HG03135 (cell line): ENCODE results near the gene HCK.
"Not testable (repeated sequence)": the region's sequence is repeated elsewhere in the genome, so short reads cannot be mapped to it uniquely, and the experiment has no call there.

Experiments used
- ATAC-seq: cut with Tn5 transposase; IDR thresholded peaks from one replicate; pipeline ENCODE4 v1.9.1; 2021; ENCODE audit warnings: mild to moderate bottlenecking, moderate library complexity; ENCODE audit not compliant: unreplicated experiment

The HCK gene

GRCh38 chr20:32089637-32090362 lies 37.8 kb downstream of the HCK start:
- ATAC-seq, result no peak

- no peak for ATAC-seq
These were observed 39.9 kb downstream of the HCK start for GRCh38 chr20:32091888-32092346.

GRCh38 chr20:32098786-32099185 lies 46.7 kb downstream of the HCK start:
- no peak for ATAC-seq

- ATAC-seq, result no peak
These were observed 56.9 kb downstream of the HCK start for GRCh38 chr20:32108814-32109391.

GRCh38 chr20:32109392-32110172 lies 57.5 kb downstream of the HCK start, which contains the start of gene TM9SF4:
TM9SF4 (plus strand) TSS chr20:32109714; CDS start chr20:32109741, 27 bp downstream.
- peak; percentile 80 for ATAC-seq

GRCh38 chr20:32110173-32110704 lies 58.2 kb downstream of the HCK start:
- peak; percentile 21 for ATAC-seq

- ATAC-seq, result no peak
These were observed 58.7 kb downstream of the HCK start for GRCh38 chr20:32110727-32111126.

- no peak for ATAC-seq
These were observed 59.2 kb downstream of the HCK start for GRCh38 chr20:32111156-32111686.

GRCh38 chr20:32111753-32112152 lies 59.7 kb downstream of the HCK start:
- no peak for ATAC-seq

GRCh38 chr20:32112841-32113240 lies 60.8 kb downstream of the HCK start:
- ATAC-seq, result no peak

- no peak for ATAC-seq
These were observed 61.7 kb downstream of the HCK start for GRCh38 chr20:32113591-32114260.

GRCh38 chr20:32114305-32114960 lies 62.4 kb downstream of the HCK start:
- no peak for ATAC-seq

- no peak for ATAC-seq
These were observed 63.2 kb downstream of the HCK start for GRCh38 chr20:32115211-32115767.

- no peak for ATAC-seq
These were observed 64.1 kb downstream of the HCK start for GRCh38 chr20:32116079-32116521.

GRCh38 chr20:32116796-32117195 lies 64.8 kb downstream of the HCK start:
- ATAC-seq, result not testable (repeated sequence)

GRCh38 chr20:32118427-32118826 lies 66.4 kb downstream of the HCK start:
- not testable (repeated sequence) for ATAC-seq

- no peak for ATAC-seq
These were observed 67.7 kb downstream of the HCK start for GRCh38 chr20:32119734-32120133.

GRCh38 chr20:32121908-32122307 lies 69.9 kb downstream of the HCK start:
- not testable (repeated sequence) for ATAC-seq

- ATAC-seq, result no peak
These were observed 71.0 kb downstream of the HCK start for GRCh38 chr20:32123088-32123487.
